Measurements from ENCODE around the gene NKPD1.

GRCh38 chr19:45140533-45140932 is 20.2 kb downstream of the NKPD1 start:
- TF ChIP-seq POLR2A (IDR thresholded peaks at IDR 0.05) (no peak), CTCF (IDR thresholded peaks at IDR 0.05) (no peak)
